Vagina (tissue), 2 donors: ENCODE measurements around the gene FAM83C.

Source experiments
- POLR2A ChIP-seq, 2 donors: fragments of 450-650 bp; IDR thresholded peaks; one replicate each; pipeline ENCODE4 v1.6.1; 2017; ENCODE audit warnings: antibody characterized with exemption in 2 of 2, mild to moderate bottlenecking in 2 of 2, moderate library complexity in 2 of 2
- POLR2AphosphoS5 ChIP-seq, 2 donors: sonication (generic); formaldehyde crosslinking; IDR thresholded peaks; one replicate each; pipeline ENCODE4 v1.9.0; 2017; ENCODE audit warnings: antibody characterized with exemption in 2 of 2, mild to moderate bottlenecking in 2 of 2, low read depth in 1 of 2; ENCODE audit not compliant: insufficient read depth in 1 of 2

GRCh38 chr20:35285806-35286076 lies 6.5 kb downstream of the FAM83C start:
- no peak for TF ChIP-seq POLR2A (IDR thresholded peaks at IDR 0.05)
- TF ChIP-seq POLR2AphosphoS5 (IDR thresholded peaks at IDR 0.05; ENCODE audit: insufficient read depth in 1 of 2, low read depth in 1 of 2) = no peak
